ENCODE data around the gene SYTL1.

SYTL1 gene

GRCh38 chr1:27331922-27332321, 9.9 kb upstream of the SYTL1 start:
- no peak overlapping the region for H3K4me2 ChIP-seq (ENCODE audit: low read length)
- no peaks in the 10 kb centered on the region for H3K9me3 ChIP-seq (ENCODE audit: control insufficient read depth, low read length)
- peaks cover 9% of the 10 kb centered on the region for H3K79me2 ChIP-seq
- H3K4me1 ChIP-seq = no peaks in the 10 kb centered on the region
- no peak for TF ChIP-seq CTCF (IDR thresholded peaks at IDR 0.05)
- no peaks in the 10 kb centered on the region for H3K36me3 ChIP-seq (ENCODE audit: control insufficient read depth, insufficient read depth, low read length)
- no peak overlapping the region for H2AFZ ChIP-seq
- H3K27ac ChIP-seq = no peak overlapping the region
- no peak overlapping the region for H3K4me3 ChIP-seq (ENCODE audit: low read depth, low read length)
- no peak overlapping the region for H3K9ac ChIP-seq
- H3K27me3 ChIP-seq (ENCODE audit: control insufficient read depth, insufficient read depth, low read length) = no peaks in the 10 kb centered on the region

GRCh38 chr1:27332536-27333281, 9.1 kb upstream of the SYTL1 start:
- no peak overlapping the region for H3K27ac ChIP-seq
- peak; percentile 51 for TF ChIP-seq CTCF (IDR thresholded peaks at IDR 0.05)
- no peak overlapping the region for H3K4me3 ChIP-seq (ENCODE audit: low read depth, low read length)
- H3K79me2 ChIP-seq = peaks cover 9% of the 10 kb centered on the region
- H3K9me3 ChIP-seq (ENCODE audit: control insufficient read depth, low read length) = no peaks in the 10 kb centered on the region
- no peaks in the 10 kb centered on the region for H3K36me3 ChIP-seq (ENCODE audit: control insufficient read depth, insufficient read depth, low read length)
- no peaks in the 10 kb centered on the region for H3K27me3 ChIP-seq (ENCODE audit: control insufficient read depth, insufficient read depth, low read length)
- H3K4me1 ChIP-seq = no peaks in the 10 kb centered on the region
- H2AFZ ChIP-seq = no peak overlapping the region
- no peak overlapping the region for H3K4me2 ChIP-seq (ENCODE audit: low read length)
- H3K9ac ChIP-seq = no peak overlapping the region

GRCh38 chr1:27333717-27334279, 8.0 kb upstream of the SYTL1 start:
- no peaks in the 10 kb centered on the region for H3K36me3 ChIP-seq (ENCODE audit: control insufficient read depth, insufficient read depth, low read length)
- H3K4me1 ChIP-seq = no peaks in the 10 kb centered on the region
- H3K79me2 ChIP-seq = peaks cover 7% of the 10 kb centered on the region
- no peak overlapping the region for H2AFZ ChIP-seq
- no peak overlapping the region for H3K4me2 ChIP-seq (ENCODE audit: low read length)
- no peak overlapping the region for H3K4me3 ChIP-seq (ENCODE audit: low read depth, low read length)
- no peak overlapping the region for H3K27ac ChIP-seq
- no peak for TF ChIP-seq CTCF (IDR thresholded peaks at IDR 0.05)
- no peak overlapping the region for H3K9ac ChIP-seq
- H3K27me3 ChIP-seq (ENCODE audit: control insufficient read depth, insufficient read depth, low read length) = no peaks in the 10 kb centered on the region
- no peaks in the 10 kb centered on the region for H3K9me3 ChIP-seq (ENCODE audit: control insufficient read depth, low read length)

- TF ChIP-seq CTCF (IDR thresholded peaks at IDR 0.05) = no peak
- no peak overlapping the region for H3K27ac ChIP-seq
- no peaks in the 10 kb centered on the region for H3K36me3 ChIP-seq (ENCODE audit: control insufficient read depth, insufficient read depth, low read length)
- H3K4me3 ChIP-seq (ENCODE audit: low read depth, low read length) = no peak overlapping the region
- no peak overlapping the region for H3K9ac ChIP-seq
- no peak overlapping the region for H2AFZ ChIP-seq
- H3K79me2 ChIP-seq = peaks cover 2% of the 10 kb centered on the region
- H3K27me3 ChIP-seq (ENCODE audit: control insufficient read depth, insufficient read depth, low read length) = no peaks in the 10 kb centered on the region
- H3K9me3 ChIP-seq (ENCODE audit: control insufficient read depth, low read length) = no peaks in the 10 kb centered on the region
- H3K4me1 ChIP-seq = no peaks in the 10 kb centered on the region
- no peak overlapping the region for H3K4me2 ChIP-seq (ENCODE audit: low read length)
These were observed 6.1 kb upstream of the SYTL1 start for GRCh38 chr1:27335506-27336422.
